ENCODE data around the gene TCF3. TPM values are rescaled to one million over a fixed set of nuclear protein-coding genes. Genes with fewer than 3 reads are reported as not detected.

TCF3 gene
- polyA plus RNA-seq, 1 donor (not counting 4 experiments of a cell fraction or from before 2014, with no cell fraction given): 40.0 TPM

DNA sequence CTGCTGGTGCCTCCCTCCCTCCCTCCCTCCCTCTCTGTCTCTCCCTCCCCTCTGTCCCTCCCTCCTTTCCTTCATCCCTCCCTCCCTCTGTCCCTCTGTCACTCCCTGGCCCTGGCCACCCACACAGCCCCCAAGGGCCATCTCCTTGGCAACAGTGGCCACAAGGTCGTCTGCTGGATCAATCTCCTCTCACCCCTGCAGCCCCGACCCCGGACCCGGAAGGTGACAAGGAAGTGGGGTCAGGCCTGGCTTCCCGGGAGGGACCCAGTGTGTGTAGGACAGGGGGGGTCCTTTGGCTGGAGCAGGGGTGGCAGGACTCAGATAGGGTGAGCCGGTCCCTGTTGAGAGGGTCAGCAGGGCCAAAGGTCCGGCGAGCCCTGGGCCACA, 21.9 kb upstream of the TCF3 start:
- H3K79me2 ChIP-seq (ENCODE audit: control insufficient read depth, insufficient read depth, low read length): no peaks in the 10 kb centered on the region
- no peak overlapping the region for H3K4me2 ChIP-seq (ENCODE audit: control insufficient read depth, extremely low read depth, insufficient read depth, low read depth, low read length)
- DNase-seq (ENCODE audit: low read depth, low spot score) (no peak), FAIRE-seq (no peak)
- no peaks in the 10 kb centered on the region for H3K9me3 ChIP-seq (ENCODE audit: control insufficient read depth, low read depth, low read length)
- no peaks in the 10 kb centered on the region for H3K4me1 ChIP-seq (ENCODE audit: control insufficient read depth, extremely low read depth, insufficient read depth, low read length)
- TF ChIP-seq EZH2 (IDR thresholded peaks at IDR 0.05; ENCODE audit: low read length): no peak
- TF ChIP-seq, protein P1, sequence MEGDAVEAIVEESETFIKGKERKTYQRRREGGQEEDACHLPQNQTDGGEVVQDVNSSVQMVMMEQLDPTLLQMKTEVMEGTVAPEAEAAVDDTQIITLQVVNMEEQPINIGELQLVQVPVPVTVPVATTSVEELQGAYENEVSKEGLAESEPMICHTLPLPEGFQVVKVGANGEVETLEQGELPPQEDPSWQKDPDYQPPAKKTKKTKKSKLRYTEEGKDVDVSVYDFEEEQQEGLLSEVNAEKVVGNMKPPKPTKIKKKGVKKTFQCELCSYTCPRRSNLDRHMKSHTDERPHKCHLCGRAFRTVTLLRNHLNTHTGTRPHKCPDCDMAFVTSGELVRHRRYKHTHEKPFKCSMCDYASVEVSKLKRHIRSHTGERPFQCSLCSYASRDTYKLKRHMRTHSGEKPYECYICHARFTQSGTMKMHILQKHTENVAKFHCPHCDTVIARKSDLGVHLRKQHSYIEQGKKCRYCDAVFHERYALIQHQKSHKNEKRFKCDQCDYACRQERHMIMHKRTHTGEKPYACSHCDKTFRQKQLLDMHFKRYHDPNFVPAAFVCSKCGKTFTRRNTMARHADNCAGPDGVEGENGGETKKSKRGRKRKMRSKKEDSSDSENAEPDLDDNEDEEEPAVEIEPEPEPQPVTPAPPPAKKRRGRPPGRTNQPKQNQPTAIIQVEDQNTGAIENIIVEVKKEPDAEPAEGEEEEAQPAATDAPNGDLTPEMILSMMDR (optimal IDR thresholded peaks at IDR 0.05 in 1 of 3, IDR thresholded peaks at IDR 0.05 in 1 of 3, conservative IDR thresholded peaks at IDR 0.05 in 1 of 3; ENCODE audit: extremely low read depth in 1 of 3, insufficient read depth in 2 of 3, low read length in 3 of 3): no peak
- dilution Hi-C loops (cut with MboI; ENCODE audit: extremely low pct_ligation_motif_present, low sequenced_read_pairs): no loop called here
- no peaks in the 10 kb centered on the region for H3K36me3 ChIP-seq (ENCODE audit: control insufficient read depth in 2 of 2, extremely low read depth in 1 of 2, insufficient read depth in 2 of 2, low read length in 2 of 2)
- no peaks in the 10 kb centered on the region for H3K9me1 ChIP-seq (ENCODE audit: control insufficient read depth, extremely low read depth, insufficient read depth, low read length)
- peaks cover 42% of the 10 kb centered on the region for H3K27me3 ChIP-seq (ENCODE audit: control insufficient read depth, extremely low read depth, insufficient read depth, low read length)
- H3K4me3 ChIP-seq (ENCODE audit: control insufficient read depth in 2 of 3, extremely low read depth in 1 of 3, insufficient read depth in 2 of 3, low read depth in 1 of 3, low read length in 3 of 3): no peak overlapping the region
- H3K27ac ChIP-seq (ENCODE audit: control insufficient read depth, insufficient read depth, low read length): no peak overlapping the region
- H4K20me1 ChIP-seq (ENCODE audit: control insufficient read depth, extremely low read depth, insufficient read depth, low read length): no peaks in the 10 kb centered on the region
- no peak overlapping the region for H3K9ac ChIP-seq (ENCODE audit: control insufficient read depth, extremely low read depth, insufficient read depth, low read length)
- H2AFZ ChIP-seq (ENCODE audit: control insufficient read depth, low read length): no peak overlapping the region

DNA sequence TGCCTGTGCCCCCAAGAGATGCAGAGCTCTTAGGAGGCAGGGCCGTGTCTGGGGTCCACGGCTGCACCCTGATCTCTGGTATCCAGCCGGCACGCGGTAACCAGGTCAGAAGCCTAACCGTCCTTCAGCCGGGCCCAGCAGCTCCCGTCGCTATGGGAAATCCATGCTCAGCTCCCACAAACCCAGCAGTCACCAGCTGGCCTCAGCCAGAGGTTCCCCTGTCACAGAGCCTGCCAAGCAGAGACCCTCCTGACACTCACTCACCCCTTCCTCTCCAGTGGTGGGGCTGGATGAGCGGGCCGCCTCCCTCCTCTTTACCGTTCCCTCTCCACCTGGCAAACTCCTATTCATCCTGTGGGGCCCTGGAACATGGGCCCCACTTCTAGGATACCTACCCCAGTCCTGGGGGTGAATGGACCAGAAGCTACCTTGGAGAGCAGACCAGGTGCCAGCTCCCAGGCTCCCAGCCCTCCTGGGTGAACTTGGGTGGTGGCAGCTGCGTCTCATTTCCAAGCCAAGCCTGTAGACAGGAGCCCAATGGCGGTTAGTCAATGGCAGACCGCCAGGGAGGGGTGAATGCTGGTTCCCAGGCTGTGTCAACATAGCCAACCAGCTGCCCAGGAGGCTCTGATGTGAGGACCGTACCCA, 21.4 kb upstream of the TCF3 start:
- Histone ChIP-seq H3K79me2 (ENCODE audit: control insufficient read depth, insufficient read depth, low read length) (no peaks in the 10 kb centered on the region), H2AFZ (ENCODE audit: control insufficient read depth, low read length) (no peak overlapping the region), H3K4me2 (ENCODE audit: control insufficient read depth, extremely low read depth, insufficient read depth, low read depth, low read length) (no peak overlapping the region), H3K36me3 (ENCODE audit: control insufficient read depth in 2 of 2, extremely low read depth in 1 of 2, insufficient read depth in 2 of 2, low read length in 2 of 2) (no peaks in the 10 kb centered on the region), H3K27me3 (ENCODE audit: control insufficient read depth, extremely low read depth, insufficient read depth, low read length) (peaks cover 45% of the 10 kb centered on the region), H3K4me3 (ENCODE audit: control insufficient read depth in 2 of 3, extremely low read depth in 1 of 3, insufficient read depth in 2 of 3, low read depth in 1 of 3, low read length in 3 of 3) (no peak overlapping the region), H3K9me1 (ENCODE audit: control insufficient read depth, extremely low read depth, insufficient read depth, low read length) (no peaks in the 10 kb centered on the region), H3K9me3 (ENCODE audit: control insufficient read depth, low read depth, low read length) (no peaks in the 10 kb centered on the region), H3K4me1 (ENCODE audit: control insufficient read depth, extremely low read depth, insufficient read depth, low read length) (no peaks in the 10 kb centered on the region), H3K27ac (ENCODE audit: control insufficient read depth, insufficient read depth, low read length) (no peak overlapping the region), H4K20me1 (ENCODE audit: control insufficient read depth, extremely low read depth, insufficient read depth, low read length) (no peaks in the 10 kb centered on the region), H3K9ac (ENCODE audit: control insufficient read depth, extremely low read depth, insufficient read depth, low read length) (no peak overlapping the region)
- dilution Hi-C loops (cut with MboI; ENCODE audit: extremely low pct_ligation_motif_present, low sequenced_read_pairs): no loop called here
- TF ChIP-seq, protein P1 (optimal IDR thresholded peaks at IDR 0.05 in 1 of 3, IDR thresholded peaks at IDR 0.05 in 1 of 3, conservative IDR thresholded peaks at IDR 0.05 in 1 of 3; ENCODE audit: extremely low read depth in 1 of 3, insufficient read depth in 2 of 3, low read length in 3 of 3): no peak
- TF ChIP-seq EZH2 (IDR thresholded peaks at IDR 0.05; ENCODE audit: low read length): no peak
- DNase-seq (ENCODE audit: low read depth, low spot score) (no peak), FAIRE-seq (no peak)

Measured in keratinocyte (primary cell).